Gastroesophageal sphincter (tissue), 4 donors: ENCODE measurements around the gene PRKCD. TPM values are rescaled to one million over a fixed set of nuclear protein-coding genes. Genes with fewer than 3 reads are reported as not detected.

Source experiments
- ATAC-seq: fragments of 150-250 bp; one replicate; pipeline ENCODE4 v1.9.1; 2016; ENCODE audit warnings: mild to moderate bottlenecking, moderate library complexity
- H3K27ac ChIP-seq, 4 donors: fragments of 200-600 bp; sonication (generic) in 3 of 4; 1 replicate in 3 of 4; 2 replicates in 1 of 4; pipeline ENCODE4 v1.5.1; 2016 to 2019
- H3K27me3 ChIP-seq: fragments of 200-600 bp; sonication (generic); one replicate; pipeline ENCODE4 v1.5.1; 2019
- H3K36me3 ChIP-seq, 2 donors: fragments of 200-600 bp; sonication (generic); one replicate each; pipeline ENCODE4 v1.5.1; 2019; ENCODE audit warnings: control low read depth in 1 of 2
- H3K4me1 ChIP-seq, 3 donors: fragments of 200-600 bp; sonication (generic); 1 replicate in 2 of 3; 2 replicates in 1 of 3; pipeline ENCODE4 v1.5.1; 2016 to 2019; ENCODE audit warnings: control low read depth in 2 of 3
- H3K4me3 ChIP-seq, 2 donors: fragments of 200-600 bp; sonication (generic); one replicate each; pipeline ENCODE4 v1.5.1; 2019; ENCODE audit warnings: mild to moderate bottlenecking in 1 of 2, moderate library complexity in 1 of 2
- H3K9me3 ChIP-seq, 3 donors: fragments of 200-600 bp; sonication (generic); one replicate each; pipeline ENCODE4 v1.5.1; 2017 to 2019; ENCODE audit warnings: control low read depth in 2 of 3
- EP300 ChIP-seq: sonication (generic); formaldehyde crosslinking; IDR thresholded peaks from one replicate; pipeline ENCODE4 v1.6.1; 2017; ENCODE audit warnings: antibody characterized with exemption, mild to moderate bottlenecking
- POLR2A ChIP-seq, 2 donors: fragments of 450-650 bp; IDR thresholded peaks; one replicate each; pipeline ENCODE4 v1.6.1; 2017; ENCODE audit warnings: antibody characterized with exemption in 2 of 2, mild to moderate bottlenecking in 2 of 2, moderate library complexity in 1 of 2
- POLR2AphosphoS5 ChIP-seq: sonication (generic); formaldehyde crosslinking; IDR thresholded peaks from one replicate; pipeline ENCODE4 v1.6.1; 2017; ENCODE audit warnings: antibody characterized with exemption
- WGBS, 2 donors: methylation state at CpG; one replicate each; pipeline ENCODE4 v1.1.5; 2018; ENCODE audit warnings: low coverage in 1 of 2; 5-methylcytosine and 5-hydroxymethylcytosine counted together
- total RNA-seq, 4 donors: library from RNA; depleted of rRNA; stranded (reverse); fragments of >200 nt; gene quantifications; one replicate each; pipeline ENCODE4 v1.1.0, GENCODE V29; 2016
- TF ChIP-seq, protein P1 (sequence below), 4 experiments: fragments of 200-600 bp in 2 of 4; fragments of 450-650 bp in 2 of 4; sonication (generic) in 1 of 4; IDR thresholded peaks; one replicate each; pipeline ENCODE4 v1.5.1; 2017 to 2019; ENCODE audit warnings: antibody characterized with exemption in 4 of 4, mild to moderate bottlenecking in 2 of 4, moderate library complexity in 2 of 4

The PRKCD gene
- total RNA-seq, 4 donors from 2014 or later, result 5.5 to 10.1 (median 7.6) TPM

DNA sequence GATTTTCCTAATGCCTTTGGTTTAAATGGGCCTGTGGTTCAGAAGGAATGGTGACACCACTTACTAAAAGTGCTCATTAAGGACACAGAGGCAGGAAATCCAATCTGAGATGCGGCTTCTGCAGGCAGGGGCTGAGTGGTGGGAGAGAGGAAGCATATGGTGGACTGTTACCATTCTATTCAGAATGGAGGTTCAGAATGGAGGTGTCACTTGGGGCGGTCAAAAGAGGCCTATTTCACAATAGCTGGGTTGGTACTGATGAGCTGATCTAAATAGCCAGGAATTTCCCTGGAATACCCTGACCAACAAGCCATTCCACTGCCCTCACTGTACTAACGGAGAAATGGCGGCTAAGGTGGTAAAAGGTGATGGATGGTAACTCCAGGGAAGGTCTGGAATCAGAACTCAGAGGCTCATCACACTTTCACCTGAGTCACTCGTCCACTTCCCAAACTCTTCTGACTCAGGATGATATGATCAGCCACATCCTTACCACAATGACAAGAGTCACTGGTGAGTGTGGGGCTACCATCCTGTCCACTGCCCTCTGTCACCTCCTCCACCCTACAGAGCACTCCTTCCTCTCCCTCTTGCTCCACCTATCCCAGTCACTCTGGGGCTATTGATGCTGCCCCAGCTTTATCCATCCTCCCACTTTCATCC lies 46.5 kb upstream of the PRKCD start:
- Histone ChIP-seq H3K4me1 (peaks cover 6 to 36% (median 6%) of the 10 kb centered on the region in 3 donors), H3K36me3 (peaks cover 0 to 83% of the 10 kb centered on the region in 2 donors), H3K9me3 (no peaks in the 10 kb centered on the region), H3K27ac (peak overlapping the region in 3 of 4 donors; percentile 16 to 69 (median 48)), H3K27me3 (no peaks in the 10 kb centered on the region), H3K4me3 (no peak overlapping the region)
- TF ChIP-seq EP300 (no peak), POLR2A (IDR thresholded peaks at IDR 0.05) (no peak), POLR2AphosphoS5 (no peak)
- TF ChIP-seq, protein P1, sequence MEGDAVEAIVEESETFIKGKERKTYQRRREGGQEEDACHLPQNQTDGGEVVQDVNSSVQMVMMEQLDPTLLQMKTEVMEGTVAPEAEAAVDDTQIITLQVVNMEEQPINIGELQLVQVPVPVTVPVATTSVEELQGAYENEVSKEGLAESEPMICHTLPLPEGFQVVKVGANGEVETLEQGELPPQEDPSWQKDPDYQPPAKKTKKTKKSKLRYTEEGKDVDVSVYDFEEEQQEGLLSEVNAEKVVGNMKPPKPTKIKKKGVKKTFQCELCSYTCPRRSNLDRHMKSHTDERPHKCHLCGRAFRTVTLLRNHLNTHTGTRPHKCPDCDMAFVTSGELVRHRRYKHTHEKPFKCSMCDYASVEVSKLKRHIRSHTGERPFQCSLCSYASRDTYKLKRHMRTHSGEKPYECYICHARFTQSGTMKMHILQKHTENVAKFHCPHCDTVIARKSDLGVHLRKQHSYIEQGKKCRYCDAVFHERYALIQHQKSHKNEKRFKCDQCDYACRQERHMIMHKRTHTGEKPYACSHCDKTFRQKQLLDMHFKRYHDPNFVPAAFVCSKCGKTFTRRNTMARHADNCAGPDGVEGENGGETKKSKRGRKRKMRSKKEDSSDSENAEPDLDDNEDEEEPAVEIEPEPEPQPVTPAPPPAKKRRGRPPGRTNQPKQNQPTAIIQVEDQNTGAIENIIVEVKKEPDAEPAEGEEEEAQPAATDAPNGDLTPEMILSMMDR (IDR thresholded peaks at IDR 0.05), result no peak
- 86 to 87% methylated on average over 3 to 4 of the region's 5 CpGs for WGBS, 2 donors
- no peak for ATAC-seq

DNA sequence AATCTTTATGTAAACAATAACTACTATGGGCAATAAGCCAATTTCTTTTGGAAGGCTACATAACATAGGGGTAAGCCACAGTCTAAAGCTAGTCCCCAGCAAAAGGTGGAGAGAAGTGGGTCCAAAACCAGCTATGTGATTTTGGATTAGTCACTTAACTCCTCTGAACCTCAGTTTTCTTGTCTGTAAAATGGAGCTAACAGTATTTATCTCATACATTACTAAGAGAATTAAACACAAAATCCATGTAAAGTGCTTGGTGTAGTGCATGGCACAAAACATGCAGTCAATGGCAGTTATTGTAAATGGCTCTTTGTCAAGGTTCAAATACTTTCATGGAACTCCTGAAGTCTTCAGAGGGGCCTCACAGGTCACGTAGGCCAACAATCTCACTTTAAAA lies 44.1 kb upstream of the PRKCD start:
- no peak for ATAC-seq
- H3K4me1 ChIP-seq, result peaks cover 6 to 23% (median 6%) of the 10 kb centered on the region in 3 donors
- 80 to 100% methylated on average over 1 of the region's 1 CpG for WGBS, 2 donors
- H3K27ac ChIP-seq, result no peak overlapping the region
- no peaks in the 10 kb centered on the region for H3K27me3 ChIP-seq
- H3K4me3 ChIP-seq, result no peak overlapping the region
- TF ChIP-seq POLR2AphosphoS5 (no peak), POLR2A (IDR thresholded peaks at IDR 0.05) (no peak), EP300 (no peak)
- TF ChIP-seq, protein P1 (IDR thresholded peaks at IDR 0.05), result no peak
- peaks cover 5 to 85% of the 10 kb centered on the region in 2 donors for H3K36me3 ChIP-seq
- H3K9me3 ChIP-seq, result no peaks in the 10 kb centered on the region

DNA sequence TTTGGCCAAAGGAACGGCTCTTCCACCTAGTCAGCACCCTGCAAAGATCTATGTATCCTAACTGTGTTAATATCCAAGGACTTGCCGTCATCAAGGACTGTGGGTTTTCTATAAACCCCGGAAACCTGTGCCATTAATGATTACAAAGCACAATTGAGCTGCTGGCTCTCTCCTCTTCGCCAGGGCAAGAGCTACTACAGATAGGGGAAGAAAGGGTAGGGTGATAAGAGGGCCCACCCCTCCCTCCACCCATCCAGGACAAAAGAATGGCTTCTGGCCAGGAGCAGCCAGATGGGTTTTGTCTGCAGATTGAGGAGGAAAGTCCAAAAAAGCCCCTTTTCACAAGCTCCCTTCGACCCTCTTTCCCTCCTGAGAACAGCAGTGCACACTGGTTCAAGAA lies 40.7 kb upstream of the PRKCD start:
- Histone ChIP-seq H3K4me3 (no peak overlapping the region), H3K4me1 (no peaks in the 10 kb centered on the region), H3K9me3 (no peaks in the 10 kb centered on the region), H3K36me3 (peaks cover 5 to 100% of the 10 kb centered on the region in 2 donors), H3K27ac (no peak overlapping the region), H3K27me3 (no peaks in the 10 kb centered on the region)
- no peak for ATAC-seq
- 63 to 82% methylated on average over 2 to 3 of the region's 5 CpGs for WGBS, 2 donors
- TF ChIP-seq, protein P1 (IDR thresholded peaks at IDR 0.05), result no peak
- TF ChIP-seq POLR2AphosphoS5 (no peak), EP300 (no peak), POLR2A (IDR thresholded peaks at IDR 0.05) (no peak)

DNA sequence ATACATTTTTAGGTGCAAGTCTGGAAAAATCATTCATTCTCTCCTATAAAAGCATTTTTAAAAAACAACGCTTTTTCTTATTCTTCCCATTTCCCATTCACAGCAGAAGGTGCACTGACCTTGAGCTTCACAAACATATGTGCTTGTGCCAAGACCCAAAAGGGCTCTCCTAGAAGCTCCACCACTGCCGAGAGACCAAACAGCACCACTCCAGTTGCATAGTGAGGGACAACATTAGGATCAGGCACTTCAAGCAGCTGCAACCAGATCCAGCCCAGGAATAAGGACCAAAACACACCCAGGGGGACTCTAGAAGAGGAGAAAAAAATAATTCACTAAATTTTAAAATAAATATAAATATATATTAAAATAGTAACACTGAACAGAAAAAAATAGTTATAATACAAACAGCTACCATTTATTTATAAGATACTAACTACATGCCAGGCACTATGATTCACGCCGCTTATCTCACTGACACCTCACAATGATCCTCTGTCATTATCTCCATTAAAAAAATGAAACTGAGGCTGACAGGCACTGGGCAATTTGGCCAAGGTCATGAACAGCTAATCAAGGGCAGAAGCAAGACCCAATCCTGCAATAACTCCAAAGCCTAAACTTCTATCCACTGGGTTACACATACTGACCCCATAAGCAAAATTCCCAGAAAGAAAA lies 38.6 kb upstream of the PRKCD start:
- no peak for TF ChIP-seq POLR2A (IDR thresholded peaks at IDR 0.05)
- TF ChIP-seq POLR2AphosphoS5, result no peak
- TF ChIP-seq EP300, result no peak
- TF ChIP-seq, protein P1 (IDR thresholded peaks at IDR 0.05), result no peak
- Histone ChIP-seq H3K4me3 (no peak overlapping the region), H3K27ac (no peak overlapping the region), H3K36me3 (peaks cover 5 to 97% of the 10 kb centered on the region in 2 donors), H3K27me3 (no peaks in the 10 kb centered on the region), H3K4me1 (no peaks in the 10 kb centered on the region), H3K9me3 (no peaks in the 10 kb centered on the region)
- WGBS, 2 donors, result 83 to 95% methylated on average over 2 to 3 of the region's 4 CpGs
- no peak for ATAC-seq

DNA sequence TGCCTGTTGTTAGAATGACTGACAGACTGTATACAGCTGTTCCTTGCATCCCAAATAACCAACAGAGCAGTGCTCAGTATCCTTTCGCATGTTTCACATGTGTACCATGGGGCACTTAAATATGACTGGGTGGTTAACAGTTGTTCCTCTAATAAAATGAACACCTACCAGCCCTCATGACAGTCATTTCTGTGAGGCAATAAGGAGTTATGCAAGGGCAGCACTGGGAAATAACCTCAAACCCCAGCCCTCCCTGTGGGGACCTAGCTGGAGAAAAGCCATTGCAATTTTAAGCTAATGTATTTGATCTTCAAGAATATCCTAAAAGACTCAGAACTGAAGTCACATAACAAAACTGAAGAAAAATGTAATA lies 38.1 kb upstream of the PRKCD start:
- no peak for ATAC-seq
- H3K4me1 ChIP-seq, result peaks cover 0 to 1% (median 0%) of the 10 kb centered on the region in 3 donors
- H3K4me3 ChIP-seq, result no peak overlapping the region
- TF ChIP-seq POLR2A (IDR thresholded peaks at IDR 0.05), result no peak
- 86 to 91% methylated on average over 1 of the region's 1 CpG for WGBS, 2 donors
- no peaks in the 10 kb centered on the region for H3K27me3 ChIP-seq
- no peak overlapping the region for H3K27ac ChIP-seq
- peaks cover 5 to 92% of the 10 kb centered on the region in 2 donors for H3K36me3 ChIP-seq
- no peaks in the 10 kb centered on the region for H3K9me3 ChIP-seq
